KG1 (cell line): ENCODE measurements around the gene RGS13.

Experiments
- DNase-seq: peaks from one replicate; lab custom pipeline; 2025; lab: John Stamatoyannopoulos, UW

Gene RGS13, protein sequence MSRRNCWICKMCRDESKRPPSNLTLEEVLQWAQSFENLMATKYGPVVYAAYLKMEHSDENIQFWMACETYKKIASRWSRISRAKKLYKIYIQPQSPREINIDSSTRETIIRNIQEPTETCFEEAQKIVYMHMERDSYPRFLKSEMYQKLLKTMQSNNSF

DNA sequence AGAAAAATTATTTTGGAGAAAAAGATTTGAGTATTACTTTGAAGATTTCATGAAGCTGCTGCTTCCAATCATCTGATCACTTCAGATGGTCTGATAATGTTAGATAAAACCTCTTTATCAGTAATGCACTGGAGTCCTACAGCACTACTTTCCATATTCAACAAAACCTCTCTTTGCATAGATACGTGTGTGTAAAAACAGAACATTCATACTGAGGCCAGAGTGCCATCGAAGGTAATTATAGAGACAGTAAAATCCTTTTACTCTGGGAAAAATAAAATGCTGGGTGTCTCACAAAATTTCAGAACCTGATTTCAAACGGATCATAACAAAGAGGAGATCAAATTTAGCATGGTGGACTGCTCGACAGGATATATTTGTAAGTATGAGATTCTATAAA, at the start of gene RGS13:
Gene RGS13 (plus strand): TSS at position 209 of the 400 bp plus-strand sequence. CDS start 8,188 bp downstream, outside the sequence.
- no peak for DNase-seq

- DNase-seq: no peak
Measured at GRCh38 chr1:192587386-192588266, 48.3 kb upstream of the RGS13 start.

DNA sequence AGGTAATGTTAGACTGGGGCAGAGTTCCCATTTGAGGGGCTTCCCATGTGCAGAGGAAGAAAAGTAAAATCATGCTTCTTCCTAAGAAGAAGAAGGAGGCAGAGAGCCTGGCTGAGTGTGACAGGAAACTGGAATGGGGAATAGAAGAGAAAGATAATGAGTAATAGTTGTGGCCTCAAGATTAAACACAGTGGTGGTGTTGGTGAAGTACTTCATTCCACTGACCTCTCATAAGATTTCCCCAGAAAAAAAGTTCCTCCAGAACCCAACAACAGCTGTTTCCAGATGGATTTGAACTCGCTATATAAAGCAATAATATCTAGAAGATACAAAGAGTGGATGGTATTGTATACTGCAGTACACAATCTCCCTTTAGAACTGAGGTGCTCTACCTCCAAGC, 47.4 kb upstream of the RGS13 start:
- no peak for DNase-seq

- DNase-seq: no peak
Measured at GRCh38 chr1:192589813-192590212, 46.1 kb upstream of the RGS13 start.

- DNase-seq: no peak
Measured at GRCh38 chr1:192592517-192592916, 43.4 kb upstream of the RGS13 start.

GRCh38 chr1:192592981-192593708, 42.8 kb upstream of the RGS13 start:
- no peak for DNase-seq

GRCh38 chr1:192595299-192595698, 40.6 kb upstream of the RGS13 start:
- DNase-seq: no peak

DNA sequence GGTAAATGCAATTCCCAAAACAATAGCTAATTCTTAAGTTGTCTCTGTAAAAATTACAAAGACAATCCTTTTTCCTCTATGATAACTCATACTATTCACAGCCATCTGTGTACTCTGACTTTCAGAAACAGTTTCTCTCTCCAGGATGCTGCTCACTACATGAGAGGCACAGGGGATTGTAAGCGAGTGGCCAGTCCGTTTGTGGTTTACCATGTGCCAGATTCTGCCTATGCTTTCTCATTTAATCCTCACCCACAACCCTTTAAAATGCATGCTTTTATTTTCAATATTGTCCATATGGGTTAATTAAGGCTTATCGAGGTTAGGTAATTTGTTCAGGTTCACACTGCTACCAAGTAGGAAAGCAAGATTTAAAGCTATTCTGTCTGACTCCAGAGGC, 37.4 kb upstream of the RGS13 start:
- DNase-seq: no peak

DNA sequence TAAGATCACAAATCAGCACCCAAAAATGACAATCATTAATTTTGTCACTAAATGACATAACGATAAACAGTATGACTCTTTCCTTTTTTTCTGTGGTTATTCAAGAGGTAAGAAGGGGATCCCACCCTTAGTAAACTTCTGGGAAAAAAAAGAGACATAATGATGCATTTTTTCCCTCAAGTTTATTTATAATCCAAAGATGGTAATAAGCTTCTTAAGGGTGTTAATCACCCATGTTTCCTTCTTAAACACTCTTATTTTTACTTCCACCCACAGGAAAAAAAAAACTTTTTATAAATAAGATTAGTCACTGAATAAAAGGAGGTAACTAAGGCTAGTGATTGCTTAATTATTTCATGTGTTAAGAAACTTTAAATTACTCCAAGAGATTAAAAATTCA, 35.7 kb upstream of the RGS13 start:
- no peak for DNase-seq

DNA sequence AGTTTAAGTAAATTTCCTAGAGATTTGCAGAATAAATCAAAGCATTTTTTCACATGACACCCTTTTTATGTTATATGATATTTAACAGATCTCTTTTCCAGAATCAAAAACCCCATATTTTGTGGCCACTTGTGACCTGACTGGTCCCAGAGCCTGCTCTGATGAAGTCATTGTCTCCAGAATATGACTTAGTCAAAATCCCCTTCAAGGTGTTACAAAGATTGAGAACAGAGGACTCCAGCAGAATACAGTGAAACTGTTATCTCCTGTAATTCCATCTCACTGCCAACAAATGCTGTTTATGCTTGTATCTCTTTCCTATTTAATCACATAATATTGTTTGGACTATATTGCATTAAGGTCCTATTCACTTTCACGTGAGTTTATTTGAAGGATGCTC, 34.8 kb upstream of the RGS13 start:
- DNase-seq: no peak

GRCh38 chr1:192601567-192601966, 34.4 kb upstream of the RGS13 start:
- DNase-seq: no peak

GRCh38 chr1:192602757-192603156, 33.2 kb upstream of the RGS13 start:
- no peak for DNase-seq

- no peak for DNase-seq
Measured at GRCh38 chr1:192603218-192603787, 32.6 kb upstream of the RGS13 start.

- DNase-seq: peak; percentile 20
Measured at GRCh38 chr1:192604979-192605620, 30.8 kb upstream of the RGS13 start.

DNA sequence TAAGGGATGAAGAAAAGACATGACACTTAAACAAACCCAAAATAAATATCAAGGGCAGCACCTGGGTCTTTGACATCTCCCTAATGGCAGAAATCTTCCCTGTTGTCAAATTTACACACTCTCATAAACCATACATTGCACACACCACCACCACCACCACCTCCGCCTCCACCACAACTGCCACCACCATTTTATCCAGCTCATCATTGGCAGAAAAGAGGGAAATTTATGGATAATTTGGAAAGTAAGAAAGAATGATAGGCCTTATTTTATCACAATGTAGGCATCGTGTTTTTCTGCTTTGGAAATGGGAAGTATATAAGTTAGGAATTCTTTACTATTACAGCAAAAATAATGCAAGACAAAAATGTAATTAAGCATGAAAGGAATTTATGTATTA, 27.3 kb upstream of the RGS13 start:
- DNase-seq: no peak

- DNase-seq: peak; percentile 63
Measured at GRCh38 chr1:192609110-192610079, 26.6 kb upstream of the RGS13 start.

DNA sequence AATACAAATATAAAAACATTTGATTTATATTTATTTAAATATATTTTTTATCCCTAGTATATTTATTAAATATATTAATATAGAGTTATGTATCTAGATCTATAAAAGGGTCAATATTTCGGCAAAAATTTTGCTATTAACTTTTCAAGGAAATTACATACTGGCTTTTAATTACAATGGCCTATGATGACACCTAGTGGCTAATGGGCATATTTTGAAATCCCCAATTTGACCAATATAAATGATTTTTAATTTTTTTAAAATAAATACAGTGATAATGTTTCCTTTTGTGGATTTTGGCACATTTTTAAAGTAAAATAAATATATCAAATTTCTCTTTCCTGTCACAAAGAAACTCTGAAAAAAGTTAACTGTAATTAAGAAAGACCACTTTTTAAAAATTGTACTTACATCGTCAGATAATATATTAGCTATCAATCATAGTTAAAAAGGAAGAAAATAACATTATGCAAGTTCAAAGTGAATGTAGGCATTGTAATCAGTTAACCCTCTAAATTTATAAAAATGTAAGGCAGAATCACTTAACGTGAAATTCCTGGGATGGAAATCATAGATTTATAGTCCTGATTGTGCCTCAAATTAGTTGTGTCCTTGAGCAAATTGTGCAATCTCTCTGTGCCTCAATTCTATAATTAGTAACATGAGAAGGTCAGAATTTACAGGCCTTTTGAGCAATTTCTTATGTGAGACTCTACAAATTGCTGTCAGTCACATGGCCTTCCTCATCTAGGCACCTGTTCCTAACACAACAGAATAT, 25.6 kb upstream of the RGS13 start:
- no peak for DNase-seq

DNA sequence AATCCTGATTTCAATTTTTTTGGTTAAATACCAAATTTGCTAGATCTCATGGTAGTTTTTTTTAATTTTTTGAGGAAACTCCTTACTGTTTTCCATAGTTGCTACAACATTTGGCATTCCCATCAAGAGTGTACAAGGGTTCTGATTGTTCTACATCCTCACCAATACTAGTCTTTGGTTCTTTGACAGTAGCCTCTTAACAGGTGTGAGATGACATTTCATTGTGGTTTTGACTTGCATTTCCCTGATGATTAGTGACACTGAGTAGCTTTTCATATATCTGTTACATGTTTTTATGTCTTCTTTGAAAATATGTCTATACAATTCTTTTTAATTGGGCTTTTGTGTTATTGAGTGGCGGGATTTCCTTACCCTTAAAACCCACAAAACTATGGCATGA, 20.9 kb upstream of the RGS13 start:
- DNase-seq: no peak

GRCh38 chr1:192620071-192620635, 15.8 kb upstream of the RGS13 start:
- DNase-seq: no peak
